ENCODE data around the gene IFNL3.

DNA sequence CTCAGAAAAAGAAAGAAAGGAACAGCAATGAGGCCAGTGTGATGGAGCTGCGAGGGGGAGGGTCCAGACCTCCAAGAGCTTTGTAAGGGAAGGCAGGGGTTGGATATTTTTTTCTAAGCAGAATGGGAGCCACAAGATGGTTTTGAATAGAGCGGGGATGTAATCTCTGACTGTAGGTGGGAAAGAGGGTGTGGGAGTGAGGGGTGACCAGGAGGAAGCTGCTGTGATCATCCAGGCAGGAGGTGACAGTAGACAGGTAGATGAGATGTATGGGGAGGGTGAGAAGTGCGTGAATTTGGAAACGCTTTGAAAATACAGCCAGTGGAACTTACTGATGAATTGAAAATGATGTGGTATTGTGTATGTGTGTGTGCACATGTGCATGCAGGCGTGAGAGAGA is 30.8 kb upstream of the IFNL3 start:
- no peak for TF ChIP-seq CTCF (IDR thresholded peaks at IDR 0.05; ENCODE audit: low read depth, low read length, poor library complexity, severe bottlenecking)
- TF ChIP-seq EZH2phosphoT487 (IDR thresholded peaks at IDR 0.05; ENCODE audit: borderline replicate concordance, low read length), result no peak

Data from DOHH2 (cell line).